GM12878 (cell line): ENCODE data around the gene PTGES2. TPM values are rescaled to one million over a fixed set of nuclear protein-coding genes. Genes with fewer than 3 reads are reported as not detected.

Experiments used
- ATAC-seq: fragments of 200-7000 bp; cut with Tn5 transposase; 3 replicates; pipeline ENCODE4 v1.9.1; 2020; ENCODE audit warnings: mild to moderate bottlenecking, moderate library complexity
- BruUV-seq: library from RNA; stranded (reverse); fragments of 400-500 nt; replicated peaks from 2 replicates; lab custom pipeline; 2021; lab: Mats Ljungman, UMichigan
- CTCF ChIA-PET: fragments of 300-600 bp; sonication (Branson Sonifier 250); formaldehyde crosslinking; extraction: SDS; loops from one replicate; lab custom pipeline; 2021; ENCODE audit warnings: inconsistent platforms; lab: Yijun Ruan, JAX
- POLR2A ChIA-PET: fragments of 350-600 bp; formaldehyde crosslinking; extraction: SDS; loops from one replicate; lab custom pipeline; 2021; ENCODE audit warnings: inconsistent platforms; lab: Charles Lee
- RAD21 ChIA-PET: fragments of 300-600 bp; sonication (Branson Sonifier 250); formaldehyde crosslinking; loops from one replicate; lab custom pipeline; 2023; ENCODE audit warnings: antibody characterized with exemption; ENCODE audit not compliant: unreplicated experiment; lab: Charles Lee
- SMC1A ChIA-PET: fragments of 300-600 bp; sonication (Branson Sonifier 250); formaldehyde crosslinking; loops from one replicate; lab custom pipeline; 2023; ENCODE audit not compliant: unreplicated experiment, uncharacterized antibody; lab: Charles Lee
- DNase-seq: peaks from one replicate; pipeline ENCODE4 v3.0.0-alpha.2; 2011; ENCODE audit warnings: low read depth, low spot score
- FAIRE-seq: peaks from 3 replicates; lab custom pipeline; 2011; peaks lifted over from hg19 to GRCh38; lab: Jason Lieb, UNC
- H2AFZ ChIP-seq: 2 replicates; pipeline ENCODE4 v1.6.0; 2011; ENCODE audit warnings: low read depth, low read length, control low read depth; ENCODE audit not compliant: control insufficient read depth
- H3K27ac ChIP-seq: 2 replicates; pipeline ENCODE4 v1.5.1; 2011; ENCODE audit warnings: control low read depth; ENCODE audit not compliant: control insufficient read depth, insufficient read depth
- H3K27me3 ChIP-seq, 2 experiments: replicated peaks in 1 of 2; 2 replicates each; pipeline versions ENCODE4 v1.6.0 to v1.6.1; 2011; ENCODE audit warnings: low read length in 1 of 2; ENCODE audit not compliant: control insufficient read depth in 2 of 2, insufficient read depth in 2 of 2
- H3K36me3 ChIP-seq, 2 experiments: 2 replicates each; pipeline ENCODE4 v1.5.1; 2011; ENCODE audit warnings: low read length in 1 of 2; ENCODE audit not compliant: control insufficient read depth in 2 of 2, insufficient read depth in 2 of 2
- H3K4me1 ChIP-seq: 2 replicates; pipeline ENCODE4 v1.6.1; 2011; ENCODE audit warnings: mild to moderate bottlenecking, low read length, moderate library complexity, mixed read lengths; ENCODE audit not compliant: control insufficient read depth, insufficient read depth
- H3K4me2 ChIP-seq: 2 replicates; pipeline ENCODE4 v1.6.0; 2011; ENCODE audit warnings: control low read depth; ENCODE audit not compliant: control insufficient read depth, insufficient read depth
- H3K4me3 ChIP-seq: fragments of 200-600 bp; sonication (generic); 2 replicates; pipeline ENCODE4 v1.5.1; 2016
- H3K79me2 ChIP-seq: 2 replicates; pipeline ENCODE4 v1.6.0; 2011; ENCODE audit warnings: low read length; ENCODE audit not compliant: control insufficient read depth, insufficient read depth
- H3K9ac ChIP-seq: 2 replicates; pipeline ENCODE4 v1.8.0; 2011; ENCODE audit warnings: low read length, control low read depth, mixed read lengths; ENCODE audit not compliant: control insufficient read depth, insufficient read depth
- H3K9me3 ChIP-seq: replicated peaks from 3 replicates; pipeline ENCODE4 v1.5.1; 2011; ENCODE audit warnings: mild to moderate bottlenecking, low read length; ENCODE audit not compliant: control insufficient read depth, insufficient read depth
- H4K20me1 ChIP-seq: 2 replicates; pipeline ENCODE4 v1.6.0; 2011; ENCODE audit not compliant: control insufficient read depth, insufficient read depth
- BCL3 ChIP-seq: IDR thresholded peaks from 2 replicates; pipeline ENCODE4 v1.6.1; 2011; ENCODE audit warnings: borderline replicate concordance, low read depth, mild to moderate bottlenecking, moderate library complexity, low read length; ENCODE audit not compliant: insufficient read depth, poor library complexity, severe bottlenecking
- CUX1 ChIP-seq: IDR thresholded peaks from 2 replicates; pipeline ENCODE4 v1.6.1; 2012; ENCODE audit warnings: improper control_type of control experiment, low read depth, low read length; ENCODE audit not compliant: insufficient replicate concordance
- NBN ChIP-seq: fragments of 450-650 bp; IDR thresholded peaks from 2 replicates; pipeline ENCODE4 v1.6.1; 2016
- POLR2AphosphoS5 ChIP-seq: IDR thresholded peaks from 2 replicates; pipeline ENCODE4 v1.6.1; 2011; ENCODE audit warnings: mild to moderate bottlenecking, low read length, inconsistent platforms
- RUNX3 ChIP-seq: IDR thresholded peaks from 2 replicates; pipeline ENCODE4 v1.6.1; 2012; ENCODE audit warnings: low read length, inconsistent platforms
- STAT3 ChIP-seq: IDR thresholded peaks from 2 replicates; pipeline ENCODE4 v1.6.1; 2011; ENCODE audit warnings: low read depth, low read length, improper control_type of control experiment
- WGBS: methylation state at CpG from one replicate; pipeline ENCODE4 v1.1.6; 2016; ENCODE audit warnings: low lambda C conversion rate; ENCODE audit not compliant: insufficient replicate concordance, insufficient coverage; ENCODE audit errors: missing lambda C conversion rate; 5-methylcytosine and 5-hydroxymethylcytosine counted together
- in situ Hi-C: fragments of 300-500 bp; cut with MboI; formaldehyde crosslinking; loops from 9 replicates; pipeline ENCODE4 v1.14.3; 2018; ENCODE audit warnings: mixed read lengths
- intact Hi-C: fragments of 100-400 bp; cut with micrococcal nuclease; formaldehyde crosslinking; loops from one replicate; pipeline ENCODE4 v1.14.2; 2022; ENCODE audit not compliant: unreplicated experiment
- polyA plus RNA-seq, 11 experiments: library from polyadenylated mRNA; depleted of rRNA in 4 of 11; unstranded in 6 of 11; stranded (reverse) in 5 of 11; fragments of >200 nt; fragmentation: Nextera tagmentation in 4 of 11; fragmentation: Illumina TruSeq in 1 of 11; extraction: Ambion mirVana in 4 of 11; extraction: Trizol in 1 of 11; gene quantifications; 1 replicate in 1 of 11; 2 replicates in 10 of 11; pipeline versions ENCODE4 v1.2.1 to v1.2.3, GENCODE V29; 2011 to 2016; ENCODE audit warnings: inconsistent platforms in 2 of 11, missing spikeins in 2 of 11, low read depth in 1 of 11
- total RNA-seq, 4 experiments: library from RNA; depleted of rRNA in 3 of 4; stranded (reverse); fragments of >200 nt in 3 of 4; fragmentation: Illumina TruSeq in 1 of 4; extraction: Trizol in 1 of 4; gene quantifications; 2 replicates each; pipeline versions ENCODE4 v1.2.1 to v1.2.3, GENCODE V29; 2013 to 2021
- TF ChIP-seq, protein P1 (sequence below): fragments of 450-650 bp; conservative IDR thresholded peaks from 2 replicates; pipeline ENCODE4 v1.6.1; 2017; ENCODE audit warnings: mild to moderate bottlenecking, moderate library complexity
- TF ChIP-seq, protein P2 (sequence below): fragments of 450-650 bp; IDR thresholded peaks from 2 replicates; pipeline ENCODE4 v1.6.1; 2016; ENCODE audit warnings: mild to moderate bottlenecking, moderate library complexity, borderline replicate concordance

The PTGES2 gene
- total and polyA plus RNA-seq, 10 of the 15 experiments (the other 5 are each of a cell fraction or from before 2014, with no cell fraction given): 2.1 to 141 (median 99.1) TPM

DNA sequence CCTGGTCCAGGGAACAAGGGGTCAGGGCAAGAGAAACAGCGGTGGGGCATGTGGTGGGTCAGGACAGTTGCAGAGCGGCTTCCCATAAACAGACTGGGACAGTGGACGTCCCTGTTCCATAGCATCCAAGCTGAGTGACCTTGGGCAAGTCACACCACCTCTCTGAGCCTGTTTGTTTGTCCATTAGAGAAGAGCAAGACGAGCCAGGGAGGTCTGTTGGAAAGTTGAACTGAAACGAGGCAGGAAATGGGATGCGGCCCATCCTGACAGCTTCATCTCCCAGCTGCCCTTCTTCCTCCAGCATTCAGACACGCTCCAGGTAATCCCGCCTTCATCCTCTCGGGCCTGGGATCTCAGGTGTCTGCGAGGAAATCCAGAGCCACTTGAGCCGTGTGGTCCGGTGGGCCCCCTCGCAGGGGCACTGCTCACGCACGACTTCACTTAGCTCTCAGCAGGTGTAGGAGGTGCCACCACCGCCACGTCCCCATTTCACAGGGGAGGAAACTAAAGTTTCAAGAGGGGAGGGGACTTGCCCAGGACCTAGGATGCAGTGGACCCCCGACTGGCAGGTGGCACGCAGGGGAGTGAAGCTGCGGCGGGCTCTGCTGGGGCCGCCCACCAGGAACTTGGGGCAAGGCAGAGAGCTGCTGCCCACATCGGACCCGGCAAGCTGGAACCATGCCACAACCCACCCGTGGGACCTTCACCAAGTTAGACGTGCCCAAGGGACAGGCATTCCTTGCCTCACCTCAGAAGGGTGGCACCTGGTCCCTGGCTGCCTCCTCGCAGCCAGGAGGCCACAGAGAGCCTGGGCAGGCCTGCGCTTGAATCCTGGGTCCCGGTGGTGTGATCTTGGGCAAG lies 13.0 kb downstream of the PTGES2 start:
- Histone ChIP-seq H3K27me3 (no peaks in the 10 kb centered on the region), H3K27ac (peak overlapping the region; percentile 61), H3K9me3 (no peaks in the 10 kb centered on the region), H3K9ac (no peak overlapping the region), H4K20me1 (no peaks in the 10 kb centered on the region), H3K4me2 (no peak overlapping the region), H3K79me2 (no peaks in the 10 kb centered on the region), H3K4me1 (peaks cover 23% of the 10 kb centered on the region), H3K4me3 (no peak overlapping the region), H3K36me3 (peaks cover 3 to 4% of the 10 kb centered on the region in 2 experiments; a peak in 3 of 4 replicates), H2AFZ (no peak overlapping the region)
- ChIA-PET POLR2A (interaction anchor here (1.5 to 2.8 kb wide), 2 partner anchors 14 to 23 kb away, joined by 3 to 10 read pairs; no protein-coding TSS in a partner anchor), CTCF (interaction anchor here (0.7 to 6.1 kb wide), 9 partner anchors 12 to 306 kb away, joined by 3 to 84 read pairs (median 4); partner anchors contain the start of gene PTGES2), RAD21 (interaction anchor here (1.2 to 1.5 kb wide), 2 partner anchors 14 to 42 kb away, joined by 3 to 5 read pairs; no protein-coding TSS in a partner anchor), SMC1A (interaction anchor here (0.9 to 3.3 kb wide), 7 partner anchors 21 to 171 kb away, joined by 3 to 11 read pairs (median 4); partner anchors contain the start of genes NAIF1 and SLC25A25)
- in situ Hi-C loops (no loop called here), intact Hi-C loops (no loop called here)
- no peak for ATAC-seq
- 76% methylated on average over 29 of the region's 29 CpGs for WGBS
- BruUV-seq: no TSS peak
- no peak for DNase-seq
- FAIRE-seq: no peak
- TF ChIP-seq BCL3 (no peak), POLR2AphosphoS5 (no peak), CUX1 (no peak), RUNX3 (no peak), STAT3 (no peak), NBN (no peak)
- TF ChIP-seq, protein P1, sequence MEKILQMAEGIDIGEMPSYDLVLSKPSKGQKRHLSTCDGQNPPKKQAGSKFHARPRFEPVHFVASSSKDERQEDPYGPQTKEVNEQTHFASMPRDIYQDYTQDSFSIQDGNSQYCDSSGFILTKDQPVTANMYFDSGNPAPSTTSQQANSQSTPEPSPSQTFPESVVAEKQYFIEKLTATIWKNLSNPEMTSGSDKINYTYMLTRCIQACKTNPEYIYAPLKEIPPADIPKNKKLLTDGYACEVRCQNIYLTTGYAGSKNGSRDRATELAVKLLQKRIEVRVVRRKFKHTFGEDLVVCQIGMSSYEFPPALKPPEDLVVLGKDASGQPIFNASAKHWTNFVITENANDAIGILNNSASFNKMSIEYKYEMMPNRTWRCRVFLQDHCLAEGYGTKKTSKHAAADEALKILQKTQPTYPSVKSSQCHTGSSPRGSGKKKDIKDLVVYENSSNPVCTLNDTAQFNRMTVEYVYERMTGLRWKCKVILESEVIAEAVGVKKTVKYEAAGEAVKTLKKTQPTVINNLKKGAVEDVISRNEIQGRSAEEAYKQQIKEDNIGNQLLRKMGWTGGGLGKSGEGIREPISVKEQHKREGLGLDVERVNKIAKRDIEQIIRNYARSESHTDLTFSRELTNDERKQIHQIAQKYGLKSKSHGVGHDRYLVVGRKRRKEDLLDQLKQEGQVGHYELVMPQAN: no peak
- TF ChIP-seq, protein P2, sequence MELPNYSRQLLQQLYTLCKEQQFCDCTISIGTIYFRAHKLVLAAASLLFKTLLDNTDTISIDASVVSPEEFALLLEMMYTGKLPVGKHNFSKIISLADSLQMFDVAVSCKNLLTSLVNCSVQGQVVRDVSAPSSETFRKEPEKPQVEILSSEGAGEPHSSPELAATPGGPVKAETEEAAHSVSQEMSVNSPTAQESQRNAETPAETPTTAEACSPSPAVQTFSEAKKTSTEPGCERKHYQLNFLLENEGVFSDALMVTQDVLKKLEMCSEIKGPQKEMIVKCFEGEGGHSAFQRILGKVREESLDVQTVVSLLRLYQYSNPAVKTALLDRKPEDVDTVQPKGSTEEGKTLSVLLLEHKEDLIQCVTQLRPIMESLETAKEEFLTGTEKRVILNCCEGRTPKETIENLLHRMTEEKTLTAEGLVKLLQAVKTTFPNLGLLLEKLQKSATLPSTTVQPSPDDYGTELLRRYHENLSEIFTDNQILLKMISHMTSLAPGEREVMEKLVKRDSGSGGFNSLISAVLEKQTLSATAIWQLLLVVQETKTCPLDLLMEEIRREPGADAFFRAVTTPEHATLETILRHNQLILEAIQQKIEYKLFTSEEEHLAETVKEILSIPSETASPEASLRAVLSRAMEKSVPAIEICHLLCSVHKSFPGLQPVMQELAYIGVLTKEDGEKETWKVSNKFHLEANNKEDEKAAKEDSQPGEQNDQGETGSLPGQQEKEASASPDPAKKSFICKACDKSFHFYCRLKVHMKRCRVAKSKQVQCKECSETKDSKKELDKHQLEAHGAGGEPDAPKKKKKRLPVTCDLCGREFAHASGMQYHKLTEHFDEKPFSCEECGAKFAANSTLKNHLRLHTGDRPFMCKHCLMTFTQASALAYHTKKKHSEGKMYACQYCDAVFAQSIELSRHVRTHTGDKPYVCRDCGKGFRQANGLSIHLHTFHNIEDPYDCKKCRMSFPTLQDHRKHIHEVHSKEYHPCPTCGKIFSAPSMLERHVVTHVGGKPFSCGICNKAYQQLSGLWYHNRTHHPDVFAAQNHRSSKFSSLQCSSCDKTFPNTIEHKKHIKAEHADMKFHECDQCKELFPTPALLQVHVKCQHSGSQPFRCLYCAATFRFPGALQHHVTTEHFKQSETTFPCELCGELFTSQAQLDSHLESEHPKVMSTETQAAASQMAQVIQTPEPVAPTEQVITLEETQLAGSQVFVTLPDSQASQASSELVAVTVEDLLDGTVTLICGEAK: no peak
